ENCODE results near the gene PPP4R1.

Gene PPP4R1

GRCh38 chr18:9568186-9568585 is 46.2 kb downstream of the PPP4R1 start:
- TF ChIP-seq CTCF (IDR thresholded peaks at IDR 0.05; ENCODE audit: insufficient read depth, low read depth, low read length, missing control alignments) = no peak
- no peak overlapping the region for H3K4me3 ChIP-seq (ENCODE audit: low read length)
- no peak for DNase-seq (ENCODE audit: low read depth)

GRCh38 chr18:9565407-9565806 is 49.0 kb downstream of the PPP4R1 start:
- TF ChIP-seq CTCF (IDR thresholded peaks at IDR 0.05; ENCODE audit: insufficient read depth, low read depth, low read length, missing control alignments) = no peak
- DNase-seq (ENCODE audit: low read depth) = no peak
- no peak overlapping the region for H3K4me3 ChIP-seq (ENCODE audit: low read length)

- no peak for DNase-seq (ENCODE audit: low read depth)
- no peak for TF ChIP-seq CTCF (IDR thresholded peaks at IDR 0.05; ENCODE audit: insufficient read depth, low read depth, low read length, missing control alignments)
- no peak overlapping the region for H3K4me3 ChIP-seq (ENCODE audit: low read length)
Observed at GRCh38 chr18:9563331-9563730, 51.0 kb downstream of the PPP4R1 start.

- no peak for TF ChIP-seq CTCF (IDR thresholded peaks at IDR 0.05; ENCODE audit: insufficient read depth, low read depth, low read length, missing control alignments)
- no peak for DNase-seq (ENCODE audit: low read depth)
- no peak overlapping the region for H3K4me3 ChIP-seq (ENCODE audit: low read length)
Observed at GRCh38 chr18:9562584-9562983, 51.8 kb downstream of the PPP4R1 start.

- no peak overlapping the region for H3K4me3 ChIP-seq (ENCODE audit: low read length)
- no peak for DNase-seq (ENCODE audit: low read depth)
- no peak for TF ChIP-seq CTCF (IDR thresholded peaks at IDR 0.05; ENCODE audit: insufficient read depth, low read depth, low read length, missing control alignments)
Observed at GRCh38 chr18:9561759-9562158, 52.6 kb downstream of the PPP4R1 start.

- no peak overlapping the region for H3K4me3 ChIP-seq (ENCODE audit: low read length)
- TF ChIP-seq CTCF (IDR thresholded peaks at IDR 0.05; ENCODE audit: insufficient read depth, low read depth, low read length, missing control alignments) = no peak
- peak; percentile 77 for DNase-seq (ENCODE audit: low read depth)
Observed at GRCh38 chr18:9559253-9559652, 55.1 kb downstream of the PPP4R1 start.

GRCh38 chr18:9558387-9559064 is 55.8 kb downstream of the PPP4R1 start:
- no peak for DNase-seq (ENCODE audit: low read depth)
- no peak overlapping the region for H3K4me3 ChIP-seq (ENCODE audit: low read length)
- no peak for TF ChIP-seq CTCF (IDR thresholded peaks at IDR 0.05; ENCODE audit: insufficient read depth, low read depth, low read length, missing control alignments)
